CD4-positive, alpha-beta T cell (primary cell): ENCODE measurements around the gene HAGHL. TPM values are rescaled to one million over a fixed set of nuclear protein-coding genes. Genes with fewer than 3 reads are reported as not detected.
"Not testable (repeated sequence)": the region's sequence is repeated elsewhere in the genome, so short reads cannot be mapped to it uniquely, and the experiment has no call there.

Experiments
- ATAC-seq: fragments of 200-7000 bp; cut with Tn5 transposase; one replicate; pipeline ENCODE4 v1.10.0; 2022; ENCODE audit warnings: mild to moderate bottlenecking; ENCODE audit not compliant: poor library complexity
- CTCF ChIA-PET: fragments of 350-600 bp; sonication (Branson Sonifier 250); formaldehyde crosslinking; loops from one replicate; lab custom pipeline; 2021; ENCODE audit warnings: antibody characterized with exemption, inconsistent platforms; lab: Charles Lee
- POLR2A ChIA-PET: fragments of 350-600 bp; sonication (Branson Sonifier 250); formaldehyde crosslinking; loops from one replicate; lab custom pipeline; 2021; ENCODE audit warnings: antibody characterized with exemption, inconsistent platforms; lab: Charles Lee
- DNase-seq, 14 experiments: peaks; one replicate each; pipeline ENCODE4 v3.0.0-alpha.2; 2013 to 2020; ENCODE audit warnings: mixed read lengths in 2 of 14
- H3K27ac ChIP-seq, 2 donors: one replicate each; pipeline versions ENCODE4 v1.5.1 to v1.7.0; 2013; ENCODE audit warnings: low read length in 2 of 2, low read depth in 1 of 2, mild to moderate bottlenecking in 1 of 2
- H3K27me3 ChIP-seq, 2 experiments: 1 replicate in 1 of 2; 2 replicates in 1 of 2; pipeline versions ENCODE4 v1.6.1 to v1.7.0; 2013; ENCODE audit warnings: low read length in 2 of 2, control low read depth in 1 of 2, mild to moderate bottlenecking in 1 of 2, moderate library complexity in 1 of 2; ENCODE audit not compliant: insufficient read depth in 2 of 2, control insufficient read depth in 1 of 2
- H3K36me3 ChIP-seq: one replicate; pipeline ENCODE4 v1.6.1; 2013; ENCODE audit warnings: low read length, control low read depth; ENCODE audit not compliant: insufficient read depth
- H3K4me1 ChIP-seq: one replicate; pipeline ENCODE4 v1.6.1; 2013; ENCODE audit warnings: low read length, control low read depth; ENCODE audit not compliant: insufficient read depth
- H3K4me3 ChIP-seq: one replicate; pipeline ENCODE4 v1.5.1; 2013; ENCODE audit warnings: mild to moderate bottlenecking, low read length, moderate library complexity
- H3K9me3 ChIP-seq, 2 experiments: 1 replicate in 1 of 2; 2 replicates in 1 of 2; pipeline versions ENCODE4 v1.6.1 to v1.7.0; 2013; ENCODE audit warnings: low read length in 2 of 2, mild to moderate bottlenecking in 2 of 2, control low read depth in 1 of 2, moderate library complexity in 1 of 2; ENCODE audit not compliant: control insufficient read depth in 1 of 2, insufficient read depth in 1 of 2
- H3K27ac Mint-ChIP-seq: one replicate; pipeline ENCODE4 v1.8.0; 2020; ENCODE audit warnings: mixed read lengths
- H3K27me3 Mint-ChIP-seq: one replicate; pipeline ENCODE4 v1.8.0; 2021; ENCODE audit warnings: mixed read lengths
- H3K36me3 Mint-ChIP-seq: one replicate; pipeline ENCODE4 v1.8.0; 2021; ENCODE audit warnings: low read depth, mixed read lengths
- H3K4me1 Mint-ChIP-seq: one replicate; pipeline ENCODE4 v1.8.0; 2021; ENCODE audit warnings: low read depth, mixed read lengths
- H3K4me3 Mint-ChIP-seq: one replicate; pipeline ENCODE4 v1.8.0; 2020; ENCODE audit warnings: mild to moderate bottlenecking, mixed read lengths
- H3K9me3 Mint-ChIP-seq: one replicate; pipeline ENCODE4 v1.8.0; 2020; ENCODE audit warnings: mixed read lengths
- CTCF ChIP-seq: fragments of 200-600 bp; IDR thresholded peaks from one replicate; pipeline ENCODE4 v1.8.0; 2022; ENCODE audit warnings: antibody characterized with exemption, mild to moderate bottlenecking
- intact Hi-C, 2 experiments: fragments of 100-400 bp; cut with DNase I in 1 of 2; cut with micrococcal nuclease in 1 of 2; formaldehyde crosslinking; loops; one replicate each; pipeline versions ENCODE4 v1.15.1 to v1.9.0; 2023 to 2025; cut with DNase I, micrococcal nuclease
- total RNA-seq, 174 experiments: library from RNA in 2 of 174; stranded (reverse) in 2 of 174; gene quantifications; one replicate each; pipeline ENCODE4 v1.2.3 and lab custom pipeline; 2021 to 2026

The HAGHL gene
- total RNA-seq, 2 experiments from 2014 or later, result 7.1 to 9.2 TPM

GRCh38 chr16:740459-740763, 13.5 kb downstream of the HAGHL start:
- Mint-ChIP-seq H3K4me3 (peak overlapping the region; percentile 83), H3K27me3 (no peaks in the 10 kb centered on the region), H3K4me1 (no peaks in the 10 kb centered on the region), H3K9me3 (no peaks in the 10 kb centered on the region), H3K27ac (no peak overlapping the region), H3K36me3 (peaks cover 18% of the 10 kb centered on the region)
- H3K36me3 ChIP-seq, result peaks cover 32% of the 10 kb centered on the region
- no peak for TF ChIP-seq CTCF
- DNase-seq (no peak), ATAC-seq (peak; percentile 4)
- peak overlapping the region; percentile 64 to 73 for H3K27ac ChIP-seq
- H3K4me1 ChIP-seq, result peaks cover 20% of the 10 kb centered on the region
- ChIA-PET POLR2A (interaction anchor here (0.8 to 1.7 kb wide), 6 partner anchors 12 to 47 kb away, joined by 3 to 7 read pairs (median 6); partner anchors contain the start of genes ANTKMT, CCDC78, CHTF18 and RPUSD1), CTCF (interaction anchor here (1.2 to 1.9 kb wide), 6 partner anchors 11 to 152 kb away, joined by 3 to 9 read pairs (median 8); partner anchors contain the start of genes ANTKMT and METRN)
- H3K27me3 ChIP-seq, result no peaks in the 10 kb centered on the region
- peak overlapping the region; percentile 88 for H3K4me3 ChIP-seq
- H3K9me3 ChIP-seq, result no peaks in the 10 kb centered on the region
- intact Hi-C loops, result no loop called here

DNA sequence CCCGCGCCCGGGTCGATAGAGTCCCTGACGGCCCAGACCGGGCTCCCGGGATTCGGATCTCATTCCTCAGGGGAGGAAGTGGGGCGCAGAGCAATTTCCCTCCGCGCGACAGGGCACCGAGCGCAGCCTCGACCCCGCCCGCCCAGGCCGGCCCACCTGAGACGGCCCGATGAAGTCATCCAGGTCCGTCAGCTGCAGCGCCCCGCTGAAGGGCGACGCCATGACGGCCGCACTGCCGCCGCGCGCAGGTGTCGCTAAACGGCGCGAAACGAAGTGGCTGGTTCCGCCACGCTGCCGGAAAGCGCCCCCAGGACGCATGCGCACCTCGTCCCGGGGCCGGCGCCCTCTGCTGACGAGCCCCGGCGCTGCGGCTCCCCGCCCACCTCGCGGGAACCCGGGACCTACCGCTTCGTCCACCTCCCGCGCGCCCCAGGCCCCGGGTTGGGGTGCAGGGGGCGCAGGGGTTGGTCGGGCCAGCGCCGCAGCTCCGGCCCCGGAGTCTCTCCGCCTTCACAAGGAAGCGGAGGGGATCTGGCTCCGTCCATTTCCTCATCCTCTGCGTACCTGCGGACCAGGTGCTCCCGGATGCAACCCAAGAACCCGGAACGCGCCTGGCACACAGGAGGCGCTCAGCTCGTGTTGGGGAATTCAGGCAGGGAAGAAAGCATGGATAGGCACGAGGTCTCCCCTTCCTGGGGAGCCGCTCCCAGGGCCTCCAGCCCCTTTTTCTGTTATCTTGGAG, 14.0 kb downstream of the HAGHL start, which contains the start of gene CIAO3:
Gene CIAO3, minus strand, starts transcription at position 234 of the 742 bp plus-strand sequence. Its CDS starts 12 bp downstream, at position 222.
- peaks cover 27% of the 10 kb centered on the region for H3K36me3 ChIP-seq
- POLR2A ChIA-PET, result interaction anchor here (0.8 to 1.7 kb wide), 6 partner anchors 13 to 47 kb away, joined by 3 to 7 read pairs (median 6); partner anchors contain the start of genes ANTKMT, CCDC78, CHTF18 and RPUSD1
- Mint-ChIP-seq H3K27ac (peak within 1 kb of the TSS; percentile 62), H3K36me3 (peaks cover 12% of the 10 kb centered on the region), H3K4me3 (peak within 1 kb of the TSS; percentile 83), H3K4me1 (no peaks in the 10 kb centered on the region), H3K27me3 (no peaks in the 10 kb centered on the region), H3K9me3 (no peaks in the 10 kb centered on the region)
- peak within 1 kb of the TSS; percentile 64 to 73 for H3K27ac ChIP-seq
- peak; percentile 94 for ATAC-seq
- CTCF ChIA-PET, result interaction anchor here (0.8 to 1.9 kb wide), 7 partner anchors 12 to 152 kb away, joined by 3 to 9 read pairs (median 8); partner anchors contain the start of genes ANTKMT, CHTF18, METRN and RPUSD1
- peak; percentile 97 for TF ChIP-seq CTCF
- no peaks in the 10 kb centered on the region for H3K27me3 ChIP-seq
- no peaks in the 10 kb centered on the region for H3K9me3 ChIP-seq
- H3K4me1 ChIP-seq, result peaks cover 20% of the 10 kb centered on the region
- intact Hi-C loops, result loop anchor here (1.0 kb wide), 3 partner anchors 30 to 66 kb away; partner anchors contain the start of genes CHTF18 (in 1 of the 2) and RPUSD1 (in 1 of the 2)
- H3K4me3 ChIP-seq, result peak within 1 kb of the TSS; percentile 88
- DNase-seq, result peak; percentile 83 to 96 (median 91)

GRCh38 chr16:741986-742629, 15.2 kb downstream of the HAGHL start:
- DNase-seq (no peak), ATAC-seq (no peak)
- CTCF ChIA-PET, result interaction anchor here (1.7 kb wide), 1 partner anchor 30 kb away, joined by 9 read pairs; no protein-coding TSS in a partner anchor
- no peak overlapping the region for H3K27ac Mint-ChIP-seq
- TF ChIP-seq CTCF, result no peak
- no peaks in the 10 kb centered on the region for H3K4me1 Mint-ChIP-seq
- peak overlapping the region; percentile 69 for H3K4me3 Mint-ChIP-seq
- POLR2A ChIA-PET, result no interaction called here
- no peaks in the 10 kb centered on the region for H3K27me3 Mint-ChIP-seq
- H3K36me3 ChIP-seq, result peaks cover 16% of the 10 kb centered on the region
- H3K36me3 Mint-ChIP-seq, result peaks cover 4% of the 10 kb centered on the region
- no peaks in the 10 kb centered on the region for H3K9me3 Mint-ChIP-seq
- H3K4me3 ChIP-seq, result no peak overlapping the region
- H3K27me3 ChIP-seq, result no peaks in the 10 kb centered on the region
- intact Hi-C loops, result loop anchor here (1.0 kb wide), 3 partner anchors 31 to 65 kb away; partner anchors contain the start of genes CHTF18 (in 1 of the 2) and RPUSD1 (in 1 of the 2)
- no peaks in the 10 kb centered on the region for H3K9me3 ChIP-seq
- H3K27ac ChIP-seq, result no peak overlapping the region
- H3K4me1 ChIP-seq, result peaks cover 20% of the 10 kb centered on the region

DNA sequence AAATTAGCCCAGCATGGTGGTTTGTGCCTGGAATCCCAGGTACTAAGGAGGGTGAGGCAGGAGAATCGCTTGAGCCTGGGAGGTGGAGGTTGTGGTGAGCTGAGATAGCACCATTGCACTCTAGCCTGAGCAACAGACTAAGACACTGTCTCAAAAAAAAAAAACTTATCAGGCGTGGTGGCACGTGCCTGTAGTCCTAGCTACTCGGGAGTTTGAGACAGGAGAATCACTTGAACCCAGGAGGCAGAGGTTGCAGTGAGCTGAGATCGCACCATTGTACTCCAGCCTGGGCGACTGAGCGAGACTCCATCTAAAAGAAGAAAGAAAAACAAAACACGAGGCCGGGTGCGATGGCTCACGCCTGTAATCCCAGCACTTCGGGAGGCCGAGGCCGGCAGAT, 16.0 kb downstream of the HAGHL start:
- H3K36me3 ChIP-seq, H3K9me3 Mint-ChIP-seq, H3K4me3 Mint-ChIP-seq, DNase-seq, CTCF ChIA-PET, H3K36me3 Mint-ChIP-seq, H3K4me1 Mint-ChIP-seq, POLR2A ChIA-PET, H3K9me3 ChIP-seq, H3K27ac Mint-ChIP-seq, H3K27me3 ChIP-seq, H3K27ac ChIP-seq, ATAC-seq, intact Hi-C loops, H3K27me3 Mint-ChIP-seq, H3K4me3 ChIP-seq: not testable (repeated sequence)
- H3K4me1 ChIP-seq, result peaks cover 20% of the 10 kb centered on the region
